Activated CD8-positive, alpha-beta T cell treated with anti-CD3 and anti-CD28 coated beads for 36 hours (primary cell): ENCODE measurements around the gene S1PR2. TPM values are rescaled to one million over a fixed set of nuclear protein-coding genes. Genes with fewer than 3 reads are reported as not detected.

ENCODE experiments used
- ATAC-seq: fragments of 200-7000 bp; cut with Tn5 transposase; one replicate; pipeline ENCODE4 v1.10.0; 2021; ENCODE audit warnings: mild to moderate bottlenecking, moderate library complexity
- CTCF ChIA-PET: fragments of 350-600 bp; sonication (Branson Sonifier 250); formaldehyde crosslinking; loops from one replicate; lab custom pipeline; 2021; ENCODE audit warnings: antibody characterized with exemption; lab: Charles Lee
- POLR2A ChIA-PET: fragments of 350-600 bp; sonication (Branson Sonifier 250); formaldehyde crosslinking; loops from one replicate; lab custom pipeline; 2021; ENCODE audit warnings: antibody characterized with exemption; lab: Charles Lee
- DNase-seq: peaks from one replicate; pipeline ENCODE4 v3.0.0-alpha.2; 2020
- H3K27ac Mint-ChIP-seq: one replicate; pipeline ENCODE4 v1.8.0; 2021; ENCODE audit warnings: mild to moderate bottlenecking, mixed read lengths
- H3K27me3 Mint-ChIP-seq: one replicate; pipeline ENCODE4 v1.8.0; 2021; ENCODE audit warnings: mixed read lengths
- H3K36me3 Mint-ChIP-seq: one replicate; pipeline ENCODE4 v1.8.0; 2021; ENCODE audit warnings: low read depth, mixed read lengths
- H3K4me1 Mint-ChIP-seq: one replicate; pipeline ENCODE4 v1.8.0; 2021; ENCODE audit warnings: low read depth, mixed read lengths
- H3K4me3 Mint-ChIP-seq: one replicate; pipeline ENCODE4 v1.8.0; 2021; ENCODE audit warnings: mild to moderate bottlenecking, moderate library complexity, mixed read lengths
- H3K9me3 Mint-ChIP-seq: one replicate; pipeline ENCODE4 v1.8.0; 2021; ENCODE audit warnings: mixed read lengths
- intact Hi-C: fragments of 100-400 bp; cut with micrococcal nuclease; formaldehyde crosslinking; loops from one replicate; pipeline ENCODE4 v1.10.0; 2022
- total RNA-seq, 2 experiments: library from RNA; stranded (reverse); gene quantifications; one replicate each; pipeline ENCODE4 v1.2.3, GENCODE V29; 2021
- TF ChIP-seq, protein P1 (sequence below): fragments of 200-600 bp; IDR thresholded peaks from one replicate; pipeline ENCODE4 v1.8.0; 2022; ENCODE audit warnings: antibody characterized with exemption, mild to moderate bottlenecking

Gene S1PR2
- total RNA-seq, 2 experiments from 2014 or later, result 6.3 to 6.6 TPM

DNA sequence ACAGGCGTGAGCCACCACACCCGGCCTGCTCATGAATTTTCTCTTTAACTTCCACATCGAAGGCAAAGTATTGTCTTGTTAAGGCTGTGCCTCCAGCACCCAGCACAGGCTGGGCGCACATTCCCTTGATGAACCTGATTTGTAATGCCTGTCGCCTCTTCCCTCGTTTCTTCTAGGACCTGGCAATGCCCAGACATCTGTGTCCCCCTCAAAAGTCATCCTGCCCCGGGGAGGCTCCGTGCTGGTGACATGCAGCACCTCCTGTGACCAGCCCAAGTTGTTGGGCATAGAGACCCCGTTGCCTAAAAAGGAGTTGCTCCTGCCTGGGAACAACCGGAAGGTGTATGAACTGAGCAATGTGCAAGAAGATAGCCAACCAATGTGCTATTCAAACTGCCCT, 43.5 kb upstream of the S1PR2 start:
- intact Hi-C loops, result no loop called here
- no peaks in the 10 kb centered on the region for H3K9me3 Mint-ChIP-seq
- peaks cover 33% of the 10 kb centered on the region for H3K4me1 Mint-ChIP-seq
- CTCF ChIA-PET, result interaction anchor here (1.1 kb wide), 1 partner anchor 15 kb away, joined by 4 read pairs; the partner anchor contains the start of gene ICAM5
- no peak for ATAC-seq
- DNase-seq, result no peak
- peak overlapping the region; percentile 26 for H3K4me3 Mint-ChIP-seq
- TF ChIP-seq, protein P1, sequence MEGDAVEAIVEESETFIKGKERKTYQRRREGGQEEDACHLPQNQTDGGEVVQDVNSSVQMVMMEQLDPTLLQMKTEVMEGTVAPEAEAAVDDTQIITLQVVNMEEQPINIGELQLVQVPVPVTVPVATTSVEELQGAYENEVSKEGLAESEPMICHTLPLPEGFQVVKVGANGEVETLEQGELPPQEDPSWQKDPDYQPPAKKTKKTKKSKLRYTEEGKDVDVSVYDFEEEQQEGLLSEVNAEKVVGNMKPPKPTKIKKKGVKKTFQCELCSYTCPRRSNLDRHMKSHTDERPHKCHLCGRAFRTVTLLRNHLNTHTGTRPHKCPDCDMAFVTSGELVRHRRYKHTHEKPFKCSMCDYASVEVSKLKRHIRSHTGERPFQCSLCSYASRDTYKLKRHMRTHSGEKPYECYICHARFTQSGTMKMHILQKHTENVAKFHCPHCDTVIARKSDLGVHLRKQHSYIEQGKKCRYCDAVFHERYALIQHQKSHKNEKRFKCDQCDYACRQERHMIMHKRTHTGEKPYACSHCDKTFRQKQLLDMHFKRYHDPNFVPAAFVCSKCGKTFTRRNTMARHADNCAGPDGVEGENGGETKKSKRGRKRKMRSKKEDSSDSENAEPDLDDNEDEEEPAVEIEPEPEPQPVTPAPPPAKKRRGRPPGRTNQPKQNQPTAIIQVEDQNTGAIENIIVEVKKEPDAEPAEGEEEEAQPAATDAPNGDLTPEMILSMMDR, result no peak
- H3K27me3 Mint-ChIP-seq, result no peaks in the 10 kb centered on the region
- POLR2A ChIA-PET, result interaction anchor here (0.8 to 8.0 kb wide), 2 partner anchors 8 to 14 kb away, joined by 4 to 107 read pairs; partner anchors contain the start of genes ICAM4 and ICAM5
- H3K27ac Mint-ChIP-seq, result peak overlapping the region; percentile 59
- peaks cover 49% of the 10 kb centered on the region for H3K36me3 Mint-ChIP-seq

DNA sequence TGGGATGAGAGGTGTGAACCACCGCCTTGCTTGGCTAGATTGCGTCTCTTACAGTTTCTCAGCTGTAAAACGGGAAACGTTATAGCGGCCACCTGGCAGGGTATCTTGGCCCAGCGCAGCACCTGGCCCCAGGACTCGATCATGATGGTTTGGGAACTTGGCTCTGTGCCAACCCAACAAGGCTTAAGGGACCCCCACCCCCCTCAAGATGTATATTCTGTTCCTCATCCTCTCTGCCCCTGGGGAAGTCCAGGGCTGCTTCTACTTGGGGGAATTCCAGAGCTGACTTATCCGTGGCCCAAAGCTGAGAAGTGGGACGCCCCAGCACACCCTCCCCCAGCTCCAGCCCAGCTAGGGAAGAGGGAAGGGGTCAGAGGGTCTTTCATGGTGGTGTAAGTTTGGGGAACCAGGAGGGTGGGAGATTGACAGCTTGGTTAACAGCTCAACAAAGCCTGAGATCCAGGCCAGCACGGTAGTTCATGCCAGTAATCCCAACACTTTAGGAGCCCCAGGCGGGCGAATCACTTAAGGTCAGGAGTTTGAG, 40.5 kb upstream of the S1PR2 start:
- ChIA-PET CTCF (interaction anchor here (0.7 to 8.8 kb wide), 18 partner anchors 9 to 340 kb away, joined by 3 to 286 read pairs (median 6); partner anchors contain the start of genes FDX2, ICAM4, ICAM5 and RAVER1), POLR2A (interaction anchor here (0.6 to 8.0 kb wide), 18 partner anchors 8 to 165 kb away, joined by 3 to 107 read pairs (median 7); partner anchors contain the start of genes CDC37, FDX2, ICAM4 and ICAM5)
- H3K4me3 Mint-ChIP-seq, result peak overlapping the region; percentile 85
- no peaks in the 10 kb centered on the region for H3K9me3 Mint-ChIP-seq
- DNase-seq, result peak; percentile 55
- ATAC-seq, result no peak
- intact Hi-C loops, result no loop called here
- no peaks in the 10 kb centered on the region for H3K27me3 Mint-ChIP-seq
- H3K36me3 Mint-ChIP-seq, result peaks cover 31% of the 10 kb centered on the region
- H3K27ac Mint-ChIP-seq, result peak overlapping the region; percentile 89
- H3K4me1 Mint-ChIP-seq, result peaks cover 24% of the 10 kb centered on the region
- TF ChIP-seq, protein P1, result no peak

GRCh38 chr19:10270616-10271394, 39.7 kb upstream of the S1PR2 start, which contains the start of gene ICAM1:
Gene ICAM1, plus strand, starts transcription at chr19:10271120. Its CDS starts 40 bp downstream, at chr19:10271160.
- ChIA-PET CTCF (interaction anchor here (0.7 to 8.8 kb wide), 26 partner anchors 10 to 339 kb away, joined by 3 to 286 read pairs (median 4); partner anchors contain the start of genes CDC37, FDX2, ICAM4 and ICAM5), POLR2A (interaction anchor here (0.6 to 8.0 kb wide), 26 partner anchors 9 to 295 kb away, joined by 3 to 107 read pairs (median 6); partner anchors contain the start of genes CDC37, DNMT1, FDX2 and ICAM4)
- no peaks in the 10 kb centered on the region for H3K9me3 Mint-ChIP-seq
- DNase-seq (peak; percentile 90), ATAC-seq (peak; percentile 62)
- H3K36me3 Mint-ChIP-seq, result peaks cover 31% of the 10 kb centered on the region
- intact Hi-C loops, result no loop called here
- H3K4me3 Mint-ChIP-seq, result peak within 1 kb of the TSS; percentile 85
- peak within 1 kb of the TSS; percentile 89 for H3K27ac Mint-ChIP-seq
- no peaks in the 10 kb centered on the region for H3K27me3 Mint-ChIP-seq
- TF ChIP-seq, protein P1, result no peak
- H3K4me1 Mint-ChIP-seq, result peaks cover 24% of the 10 kb centered on the region

DNA sequence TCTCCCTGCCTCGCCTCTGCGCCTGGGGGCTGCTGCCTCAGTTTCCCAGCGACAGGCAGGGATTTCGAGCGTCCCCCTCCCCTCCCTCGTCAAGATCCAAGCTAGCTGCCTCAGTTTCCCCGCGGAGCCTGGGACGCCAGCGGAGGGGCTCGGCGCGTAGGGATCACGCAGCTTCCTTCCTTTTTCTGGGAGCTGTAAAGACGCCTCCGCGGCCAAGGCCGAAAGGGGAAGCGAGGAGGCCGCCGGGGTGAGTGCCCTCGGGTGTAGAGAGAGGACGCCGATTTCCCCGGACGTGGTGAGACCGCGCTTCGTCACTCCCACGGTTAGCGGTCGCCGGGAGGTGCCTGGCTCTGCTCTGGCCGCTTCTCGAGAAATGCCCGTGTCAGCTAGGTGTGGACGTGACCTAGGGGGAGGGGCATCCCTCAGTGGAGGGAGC, 39.1 kb upstream of the S1PR2 start:
- TF ChIP-seq, protein P1, result no peak

More for the DNA sequence above, 39.1 kb upstream of the S1PR2 start:
- peak; percentile 90 for DNase-seq
- POLR2A ChIA-PET, result interaction anchor here (0.7 to 8.0 kb wide), 18 partner anchors 9 to 296 kb away, joined by 3 to 107 read pairs (median 8); partner anchors contain the start of genes CDC37, DNMT1, ICAM4 and ICAM5
- Mint-ChIP-seq H3K4me1 (peaks cover 24% of the 10 kb centered on the region), H3K9me3 (no peaks in the 10 kb centered on the region), H3K27me3 (no peaks in the 10 kb centered on the region), H3K27ac (peak overlapping the region; percentile 89), H3K36me3 (peaks cover 28% of the 10 kb centered on the region), H3K4me3 (peak overlapping the region; percentile 85)
- ATAC-seq, result peak; percentile 64
- intact Hi-C loops, result no loop called here
- CTCF ChIA-PET, result interaction anchor here (1.0 to 8.8 kb wide), 21 partner anchors 9 to 339 kb away, joined by 3 to 286 read pairs (median 4); partner anchors contain the start of genes CDC37, FDX2, ICAM4 and ICAM5
